ENCODE measurements around the gene WNT7B.

The WNT7B gene

DNA sequence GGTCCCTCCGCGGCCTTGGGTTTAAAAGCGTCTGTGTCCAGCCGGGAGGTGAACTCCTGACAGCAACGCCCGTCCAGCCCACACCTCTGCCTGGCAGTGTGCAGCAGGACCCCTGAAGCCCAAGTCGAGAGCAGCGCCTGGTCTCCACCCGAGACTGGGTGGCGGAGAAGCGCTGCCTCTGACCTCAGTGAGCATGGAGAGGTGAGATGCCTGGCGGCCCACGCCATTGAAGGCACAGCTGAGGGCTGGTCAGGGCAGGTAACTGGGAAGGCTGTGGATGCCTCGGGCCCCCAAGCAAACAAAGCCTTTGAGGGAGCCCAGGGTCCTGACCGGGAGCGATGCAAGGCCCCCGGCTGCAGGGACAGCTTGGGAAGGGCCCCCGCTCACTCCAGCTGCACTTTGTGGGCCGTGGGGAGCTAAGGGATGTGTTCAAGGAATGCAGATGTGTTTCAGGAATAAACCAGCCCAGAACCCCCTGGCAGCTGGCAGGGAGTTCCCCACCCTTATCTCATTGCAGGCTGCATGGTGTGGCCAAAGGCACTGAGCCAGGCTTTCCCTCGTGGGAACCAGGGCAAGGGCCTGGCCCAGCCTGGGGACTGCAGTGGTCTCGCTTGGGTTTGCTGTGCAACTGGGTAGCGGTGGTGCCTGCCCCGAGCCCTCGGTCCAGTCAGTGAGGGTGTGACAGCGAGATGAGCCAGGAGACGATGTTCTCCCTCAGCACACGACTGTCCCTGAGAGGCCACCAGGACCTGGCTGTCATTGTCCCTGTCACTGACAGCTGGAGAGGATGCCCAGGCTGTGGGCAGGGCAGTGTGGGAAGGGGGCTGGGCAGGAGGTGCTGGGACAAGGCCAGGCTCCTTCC is 92.5 kb downstream of the WNT7B start:
- DNase-seq, result no peak

DNA sequence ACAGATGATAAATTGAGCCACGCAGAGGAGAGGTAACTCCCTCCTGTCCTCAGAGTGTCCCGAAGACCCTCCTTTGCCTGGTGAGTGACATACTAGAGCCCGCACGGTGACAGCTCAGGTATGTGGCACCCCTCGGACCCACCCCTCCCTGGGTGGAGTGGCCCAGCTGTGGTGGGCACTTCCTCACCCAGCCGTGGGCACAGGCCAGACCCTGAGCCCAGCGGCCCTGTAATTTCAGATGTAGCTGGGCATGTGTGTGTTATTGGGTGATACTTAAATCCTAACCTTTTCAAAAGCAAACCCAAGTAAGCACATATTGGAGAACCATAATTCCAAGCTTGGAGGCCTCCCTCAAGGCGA is 93.2 kb downstream of the WNT7B start:
- no peak for DNase-seq

DNA sequence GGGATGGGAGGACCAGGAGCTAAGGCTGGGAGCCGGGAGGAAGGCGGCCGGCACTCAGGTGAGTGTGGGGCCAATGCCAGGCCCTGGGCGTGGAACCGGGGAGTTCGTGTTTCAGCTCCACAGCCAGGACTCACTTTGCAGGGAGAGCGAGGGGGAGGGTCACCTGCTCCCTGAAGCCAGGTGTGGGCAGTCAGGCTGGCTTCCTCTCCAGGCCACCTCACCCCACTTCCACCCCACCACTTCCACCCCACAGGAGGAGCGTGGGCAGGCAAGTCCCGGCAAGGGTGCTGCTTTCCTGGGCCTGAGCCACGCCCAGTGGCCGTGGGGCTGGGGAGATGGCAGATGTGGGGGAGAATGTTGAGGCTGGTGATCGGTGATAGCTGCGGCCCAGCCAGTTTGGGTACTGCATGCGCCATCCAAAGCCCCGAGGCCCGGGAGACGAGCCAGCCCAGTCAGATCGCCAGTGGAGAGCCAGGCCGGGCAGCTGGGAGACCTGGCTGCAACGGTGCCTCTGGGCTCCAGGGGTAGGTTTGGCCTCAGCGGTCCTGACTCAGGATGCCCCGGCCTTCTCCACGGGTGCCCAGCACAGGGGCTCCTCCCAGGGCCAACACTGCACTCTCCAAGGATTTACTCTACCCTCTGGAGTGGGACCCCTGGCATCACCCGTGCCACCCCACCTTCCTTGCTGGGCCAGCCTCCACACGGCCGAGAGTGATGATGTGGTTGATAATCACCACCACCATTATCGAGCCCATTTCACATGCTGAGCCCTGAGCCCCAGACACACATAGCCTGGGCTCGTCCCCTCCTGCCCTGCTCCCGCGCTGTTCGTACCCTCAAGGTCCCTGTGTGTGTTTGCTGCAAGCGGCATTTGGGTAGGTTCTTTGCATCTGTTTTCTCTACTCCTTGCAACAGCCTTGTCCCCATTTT is 93.8 kb downstream of the WNT7B start:
- DNase-seq, result no peak

DNA sequence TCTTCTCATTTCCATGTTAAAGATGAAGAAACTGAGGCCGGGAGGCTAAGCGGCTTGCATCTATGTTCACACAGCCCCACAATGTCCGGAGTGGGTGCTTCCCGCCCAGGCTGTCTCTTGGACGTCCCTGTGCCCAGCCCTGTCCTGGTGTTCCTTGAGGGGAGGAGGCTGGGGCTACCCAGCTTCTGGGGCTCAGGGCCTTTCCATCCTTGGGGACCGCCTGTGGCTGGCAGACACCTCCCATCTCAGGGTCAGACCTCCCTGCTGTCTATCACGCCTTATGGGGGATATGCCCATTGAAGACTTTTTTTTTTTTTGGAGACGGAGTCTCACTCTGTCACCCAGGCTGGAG is 95.5 kb downstream of the WNT7B start:
- DNase-seq, result no peak

DNA sequence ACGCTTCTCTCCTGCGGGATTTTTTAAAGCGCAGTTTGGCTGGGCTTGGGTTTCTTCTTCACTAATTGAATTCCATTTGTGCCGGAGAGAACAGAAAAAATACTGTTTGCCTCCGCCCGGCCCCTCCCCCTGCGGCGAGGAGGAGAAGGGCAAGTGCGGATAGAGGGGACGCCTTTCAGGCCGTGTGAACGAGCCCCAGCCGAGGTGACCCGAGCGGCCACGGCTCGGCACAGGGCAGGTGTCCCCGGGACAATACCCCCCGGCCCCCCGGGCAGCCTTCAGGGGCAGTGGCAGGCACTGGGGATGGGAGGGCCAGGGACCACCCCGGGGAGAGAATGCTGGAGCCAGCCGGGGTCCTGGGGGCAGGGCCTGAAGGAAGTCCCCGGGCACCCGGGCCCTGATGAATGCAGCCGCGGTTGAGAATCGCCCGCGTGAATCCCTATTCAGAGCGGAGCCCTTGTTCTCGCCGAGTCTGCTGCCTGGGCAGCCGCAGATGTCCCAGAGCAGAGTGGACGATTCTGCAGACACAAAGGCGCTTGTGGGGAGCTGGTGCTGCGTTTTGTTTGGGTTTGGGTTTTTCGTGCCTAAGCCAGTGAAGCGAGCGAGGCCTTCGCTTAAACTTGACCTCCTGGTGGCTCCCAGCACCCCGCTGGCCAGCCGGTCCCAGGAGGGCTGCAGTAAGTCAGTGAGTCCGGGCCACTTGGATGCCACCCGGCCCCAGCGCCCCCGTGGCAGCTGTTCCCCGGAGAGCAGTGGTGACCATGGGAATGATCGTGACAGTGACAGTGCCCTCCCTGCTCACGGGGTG is 96.0 kb downstream of the WNT7B start:
- DNase-seq, result no peak

DNA sequence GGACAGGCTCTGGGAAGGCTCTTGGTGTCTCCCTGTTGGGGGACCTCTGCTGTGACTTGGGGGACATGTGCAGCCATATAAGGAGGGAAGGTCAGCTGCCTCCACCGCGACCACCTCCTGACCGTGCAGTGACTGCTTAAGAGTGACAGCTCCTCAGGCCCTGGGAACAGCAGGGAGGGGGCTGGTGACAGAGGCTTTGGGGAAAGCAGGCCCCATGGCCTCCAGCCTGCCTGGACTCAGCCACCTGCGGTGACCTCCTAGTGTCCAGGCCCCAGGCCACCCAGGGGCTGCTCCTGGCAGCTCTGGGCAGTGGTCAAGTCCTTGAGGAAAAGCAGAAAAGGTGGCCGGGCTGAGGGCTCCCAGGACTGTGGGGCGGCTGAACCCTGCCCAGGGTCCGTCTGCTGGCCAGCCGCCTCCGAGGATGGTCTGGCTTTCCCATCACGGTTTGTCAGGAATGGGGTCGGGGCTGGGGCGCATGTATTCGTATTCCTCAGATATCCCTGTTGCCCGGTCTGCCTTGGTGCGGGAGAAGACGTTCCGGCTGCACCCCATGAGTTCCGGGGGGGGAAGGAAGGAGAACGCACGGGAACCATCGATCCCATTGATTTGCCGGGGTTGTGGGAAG is 96.8 kb downstream of the WNT7B start:
- no peak for DNase-seq

DNA sequence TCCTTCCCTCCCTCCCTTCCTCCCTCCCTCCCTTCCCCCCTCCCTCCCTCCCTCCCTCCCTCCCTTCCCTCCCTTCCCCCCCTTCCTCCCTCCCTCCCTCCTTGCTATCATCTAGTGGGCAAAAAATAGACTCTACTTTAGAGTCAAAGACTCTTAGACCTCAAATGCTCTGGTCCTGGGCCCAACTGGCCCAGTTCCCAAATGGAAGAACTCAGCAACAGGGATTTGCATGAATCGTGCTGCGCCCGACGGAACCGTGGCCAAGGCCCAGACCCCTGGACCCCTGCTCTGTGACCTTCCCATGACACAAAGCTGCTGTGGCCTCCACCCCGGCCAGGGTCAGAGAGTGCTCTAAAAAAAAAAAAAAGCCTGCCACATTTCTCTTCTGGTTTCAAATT is 97.4 kb downstream of the WNT7B start:
- DNase-seq, result no peak

DNA sequence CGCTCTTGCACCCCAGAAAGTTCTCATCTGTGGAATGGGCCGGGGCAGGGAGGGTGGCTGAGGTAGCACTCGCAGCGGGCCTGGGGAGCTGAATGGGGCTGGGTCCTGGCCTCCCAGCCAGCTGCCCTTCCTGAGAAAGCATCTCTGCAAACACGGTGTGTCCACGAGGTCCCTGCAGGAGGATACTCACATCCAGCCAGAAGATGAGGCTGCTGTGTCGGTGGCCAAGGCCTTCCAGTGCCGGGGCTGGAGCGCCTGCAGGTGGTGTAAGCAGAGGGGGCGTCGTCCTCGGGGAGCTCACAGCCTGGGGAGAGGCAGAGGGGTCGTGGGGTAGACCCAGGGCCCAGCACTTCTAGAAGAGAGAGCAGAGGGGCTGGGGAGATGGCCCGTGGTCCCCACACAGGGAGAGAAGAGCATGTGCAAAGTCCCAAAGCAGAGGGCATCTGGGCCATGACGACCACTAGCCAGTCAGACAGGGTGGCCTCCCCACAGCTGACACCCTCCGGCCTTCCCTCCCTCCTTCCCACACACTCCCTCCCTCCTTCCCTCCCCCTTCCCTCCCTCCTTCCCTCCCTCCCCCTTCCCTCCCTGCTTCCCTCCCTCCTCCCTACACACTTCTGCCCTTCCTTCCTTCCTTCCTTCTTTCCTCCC is 97.9 kb downstream of the WNT7B start:
- no peak for DNase-seq

DNA sequence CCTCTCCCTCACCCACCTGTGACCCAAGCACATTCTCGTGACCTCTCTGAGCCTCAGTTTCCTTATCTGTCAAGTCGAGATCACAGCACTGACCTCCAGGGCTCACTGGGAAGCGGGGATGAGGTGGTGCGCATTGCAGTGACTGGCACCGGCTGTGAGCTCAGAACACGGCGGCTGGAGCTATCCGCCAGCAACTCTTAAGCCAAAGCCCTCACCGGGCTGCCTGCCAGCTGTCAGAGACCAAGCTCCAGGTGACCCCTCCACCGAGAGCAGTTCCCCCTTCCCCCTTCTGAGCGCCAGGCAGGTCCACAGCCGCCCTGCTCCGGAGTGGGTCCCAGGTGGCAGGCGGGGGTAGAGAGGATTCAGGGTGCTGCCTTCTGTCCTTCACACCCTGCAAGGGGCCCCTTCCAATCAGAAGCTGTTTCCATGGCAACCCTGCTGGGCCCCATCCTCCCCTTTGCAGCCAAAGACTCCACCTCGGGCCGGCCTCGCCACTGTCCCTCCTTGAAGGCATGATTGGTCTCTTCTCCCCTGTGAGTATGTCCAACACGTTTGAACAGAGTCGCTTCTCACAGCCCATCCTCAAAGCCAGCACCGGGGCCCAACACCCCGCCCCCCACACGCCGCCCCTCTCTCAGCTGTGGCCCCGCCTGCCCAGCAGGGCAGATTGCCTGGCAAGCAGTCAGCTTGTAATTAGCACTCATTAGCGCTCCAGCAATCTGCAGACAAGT is 98.7 kb downstream of the WNT7B start:
- DNase-seq, result no peak

DNA sequence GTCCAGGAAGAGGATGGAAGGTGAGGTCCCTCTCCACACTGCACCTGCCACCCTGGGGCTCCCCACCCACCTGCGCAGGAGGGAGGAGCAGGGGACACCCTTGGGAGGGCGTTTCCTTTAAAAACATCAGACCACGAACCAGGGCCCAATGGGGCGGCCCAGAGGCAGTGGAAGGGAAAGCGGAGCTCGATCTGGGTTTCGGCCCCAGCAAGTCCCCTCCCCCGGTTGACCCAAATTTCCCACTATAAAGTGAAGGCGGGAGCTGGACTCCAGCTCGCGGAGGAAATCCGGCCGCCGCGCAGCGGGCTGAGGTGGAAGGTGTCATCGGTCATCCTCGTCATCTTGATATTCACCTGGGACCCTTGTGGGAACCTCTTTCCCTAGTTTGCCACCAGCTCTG is 99.3 kb downstream of the WNT7B start:
- no peak for DNase-seq

DNA sequence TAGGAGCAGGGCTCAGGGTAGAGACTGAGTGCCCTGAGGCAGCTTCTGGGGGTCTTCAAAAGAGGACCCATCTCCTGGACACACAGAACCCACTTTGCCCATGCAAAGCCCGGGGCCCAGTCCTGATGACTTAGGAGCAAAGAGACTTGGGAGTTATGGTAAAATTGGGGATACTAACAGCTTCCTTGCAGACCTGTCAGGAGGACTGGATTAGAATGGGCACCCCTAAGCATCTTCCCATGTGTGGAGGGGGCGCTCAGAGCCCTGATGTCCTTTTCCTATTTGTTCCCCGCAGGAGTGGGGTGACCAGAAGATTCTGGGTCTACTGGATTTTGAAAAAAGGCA is 100.0 kb downstream of the WNT7B start:
- no peak for DNase-seq

DNA sequence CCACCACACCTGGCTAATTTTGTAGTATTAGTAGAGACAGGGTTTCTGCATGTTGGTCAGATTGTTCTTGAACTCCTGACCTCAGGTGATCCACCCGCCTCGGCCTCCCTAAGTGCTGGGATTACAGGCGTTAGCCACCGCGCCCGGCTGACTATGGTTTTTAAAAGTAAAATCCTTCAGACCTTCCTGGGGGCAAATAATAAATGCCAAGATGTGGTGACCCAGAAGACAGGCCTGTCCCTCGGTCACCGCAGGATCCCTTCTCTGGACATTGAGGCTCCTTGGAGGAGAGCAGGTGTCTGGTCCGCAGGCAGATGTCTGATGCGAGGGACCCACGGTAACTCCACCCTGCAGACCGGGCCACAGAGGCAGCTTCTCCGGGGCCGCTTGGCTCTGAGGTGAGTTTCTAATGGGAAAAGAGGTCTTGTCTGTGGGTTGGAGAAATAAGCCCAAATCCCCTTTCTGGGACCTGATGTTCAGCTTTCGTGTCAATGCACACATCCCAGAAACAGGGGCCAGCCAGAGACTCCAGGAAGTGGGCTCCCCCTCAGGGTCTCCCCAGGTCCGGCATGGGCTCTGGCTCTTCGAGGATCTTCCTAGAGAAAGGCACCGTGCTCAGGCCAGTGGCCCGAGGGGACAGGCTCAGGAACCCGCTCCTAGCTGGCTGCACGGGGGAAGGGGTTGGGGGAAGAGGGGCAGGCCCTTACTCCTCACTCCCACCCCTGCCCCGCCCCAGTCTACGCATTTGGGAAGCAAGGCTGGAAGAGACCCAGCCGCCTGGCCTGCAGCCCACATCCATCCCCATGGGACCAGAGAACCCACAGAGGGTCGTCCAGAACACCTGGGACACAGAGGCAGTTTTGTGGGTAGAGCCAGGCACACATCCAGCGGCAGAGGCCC is 100.6 kb downstream of the WNT7B start:
- no peak for DNase-seq

DNA sequence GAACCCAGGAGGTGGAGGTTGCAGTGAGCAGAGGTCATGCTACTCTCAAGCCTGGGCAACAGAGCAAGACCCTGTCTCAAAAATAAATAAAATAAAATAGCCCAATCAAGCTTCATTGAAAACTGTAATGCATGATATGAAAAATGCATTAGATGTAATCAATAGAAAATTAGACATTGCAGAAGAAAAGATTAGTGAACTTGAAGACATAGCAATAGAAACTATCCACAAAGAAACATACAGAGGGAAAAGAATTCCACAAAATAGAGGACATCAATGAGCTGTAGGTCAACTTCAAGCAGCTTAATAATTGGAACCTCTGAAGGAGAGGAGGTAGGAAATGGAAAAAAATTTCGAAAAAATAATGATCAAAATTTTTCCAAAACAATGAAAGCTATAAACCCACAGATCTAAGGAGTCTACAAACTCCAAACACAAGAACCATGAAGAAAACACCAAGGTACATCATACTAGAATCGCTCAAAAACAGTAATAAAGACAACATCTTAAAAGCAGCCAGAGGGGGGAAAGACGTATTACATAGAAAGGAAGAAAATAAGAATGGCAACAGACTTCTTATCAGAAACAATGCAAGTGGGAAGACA is 104.2 kb downstream of the WNT7B start:
- DNase-seq, result no peak

DNA sequence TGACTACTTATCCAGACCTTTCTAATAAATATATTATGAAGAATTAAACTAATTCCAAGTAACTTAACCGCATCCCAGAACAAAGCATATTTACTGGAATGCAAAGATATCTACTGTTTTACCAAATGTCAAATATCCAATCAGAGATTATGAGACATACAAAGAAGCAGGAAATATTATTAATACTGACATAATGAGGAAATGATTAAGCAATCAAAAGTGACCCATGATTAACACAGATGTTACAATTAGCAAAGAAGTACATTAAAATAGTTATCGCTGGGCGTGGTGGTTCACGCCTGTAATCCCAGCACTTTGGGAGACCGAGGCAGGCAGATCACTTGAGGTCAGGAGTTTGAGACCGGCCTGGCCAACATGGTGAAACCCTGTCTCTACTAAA is 105.2 kb downstream of the WNT7B start:
- DNase-seq, result no peak
